Peyer's patch (tissue), 4 donors: Measurements from ENCODE around the gene PARD6A.

Experiments used
- POLR2A ChIP-seq, 2 donors: fragments of 450-650 bp; IDR thresholded peaks; one replicate each; pipeline ENCODE4 v1.5.1; 2017; ENCODE audit warnings: antibody characterized with exemption in 2 of 2, mild to moderate bottlenecking in 2 of 2, moderate library complexity in 2 of 2
- TF ChIP-seq, protein P1 (sequence below), 6 experiments: fragments of 450-650 bp in 4 of 6; fragments of 200-600 bp in 2 of 6; sonication (generic) in 1 of 6; IDR thresholded peaks; one replicate each; pipeline ENCODE4 v1.5.1; 2017 to 2019; ENCODE audit warnings: antibody characterized with exemption in 6 of 6, mild to moderate bottlenecking in 3 of 6, moderate library complexity in 1 of 6

DNA sequence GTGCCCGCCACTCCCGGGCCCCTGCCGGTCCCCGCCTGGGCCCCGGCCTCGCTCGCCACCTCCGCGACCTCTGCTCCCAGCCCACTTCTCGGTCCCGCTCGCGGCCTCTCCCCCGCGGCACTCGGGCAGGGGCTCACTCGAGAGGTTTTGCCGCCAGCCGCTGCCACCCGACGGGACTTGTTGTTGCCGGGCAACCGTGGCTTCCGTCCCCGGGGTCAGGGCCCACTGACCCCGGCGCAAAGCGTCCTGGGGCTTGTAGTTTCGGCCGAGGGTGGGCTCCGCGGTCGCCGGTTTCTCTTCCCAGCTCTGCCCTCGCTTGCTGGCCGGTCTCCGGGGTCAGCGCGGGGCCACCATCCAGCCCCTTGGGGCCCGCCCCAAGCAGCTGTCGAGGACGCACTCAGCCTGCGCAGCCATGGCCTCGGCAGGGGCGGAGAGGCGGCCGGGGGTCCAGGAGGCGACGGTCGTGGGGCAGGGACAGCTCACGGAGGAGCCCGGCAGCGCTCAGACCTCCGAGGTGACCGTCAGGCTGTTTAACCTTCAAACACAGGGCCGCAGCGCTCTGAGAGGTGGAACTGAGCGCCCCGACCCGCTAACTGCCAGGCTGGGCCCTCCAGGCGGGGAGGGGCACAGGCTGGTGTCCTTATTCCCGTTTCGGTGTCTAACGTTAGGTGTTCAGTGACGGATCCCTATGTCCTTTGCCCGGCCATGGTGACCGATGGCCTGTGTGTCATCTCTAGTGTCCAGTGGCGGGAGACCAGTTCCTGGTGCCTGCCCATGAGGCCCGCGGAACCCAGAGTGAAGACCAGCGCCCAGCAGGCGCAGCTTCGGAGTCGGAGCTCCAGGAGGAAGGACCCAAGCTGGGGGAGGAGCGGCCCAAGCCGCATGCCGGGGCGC, 6.0 kb downstream of the PARD6A start, which contains the start of the genes C16orf86 and ENKD1:
- peak in 1 of 2 donors; percentile 3 for TF ChIP-seq POLR2A (IDR thresholded peaks at IDR 0.05)
- TF ChIP-seq, protein P1, sequence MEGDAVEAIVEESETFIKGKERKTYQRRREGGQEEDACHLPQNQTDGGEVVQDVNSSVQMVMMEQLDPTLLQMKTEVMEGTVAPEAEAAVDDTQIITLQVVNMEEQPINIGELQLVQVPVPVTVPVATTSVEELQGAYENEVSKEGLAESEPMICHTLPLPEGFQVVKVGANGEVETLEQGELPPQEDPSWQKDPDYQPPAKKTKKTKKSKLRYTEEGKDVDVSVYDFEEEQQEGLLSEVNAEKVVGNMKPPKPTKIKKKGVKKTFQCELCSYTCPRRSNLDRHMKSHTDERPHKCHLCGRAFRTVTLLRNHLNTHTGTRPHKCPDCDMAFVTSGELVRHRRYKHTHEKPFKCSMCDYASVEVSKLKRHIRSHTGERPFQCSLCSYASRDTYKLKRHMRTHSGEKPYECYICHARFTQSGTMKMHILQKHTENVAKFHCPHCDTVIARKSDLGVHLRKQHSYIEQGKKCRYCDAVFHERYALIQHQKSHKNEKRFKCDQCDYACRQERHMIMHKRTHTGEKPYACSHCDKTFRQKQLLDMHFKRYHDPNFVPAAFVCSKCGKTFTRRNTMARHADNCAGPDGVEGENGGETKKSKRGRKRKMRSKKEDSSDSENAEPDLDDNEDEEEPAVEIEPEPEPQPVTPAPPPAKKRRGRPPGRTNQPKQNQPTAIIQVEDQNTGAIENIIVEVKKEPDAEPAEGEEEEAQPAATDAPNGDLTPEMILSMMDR (IDR thresholded peaks at IDR 0.05) = no peak
